Epidermal melanocyte (primary cell): ENCODE results near the gene RUSC1.
A peak's percentile ranks its signal among the peaks of the same experiment; 100 is the strongest.
"Not testable (repeated sequence)": the region's sequence is repeated elsewhere in the genome, so short reads cannot be mapped to it uniquely, and the experiment has no call there.

Source experiments
- DNase-seq: peaks from one replicate; pipeline ENCODE4 v3.0.0; 2011; ENCODE audit warnings: low spot score; ENCODE audit not compliant: insufficient read length

The RUSC1 gene

GRCh38 chr1:155320661-155321617, at the start of gene RUSC1:
RUSC1 (plus strand) TSS chr1:155320894; CDS start chr1:155321774, 880 bp downstream.
- peak; percentile 50 for DNase-seq

DNA sequence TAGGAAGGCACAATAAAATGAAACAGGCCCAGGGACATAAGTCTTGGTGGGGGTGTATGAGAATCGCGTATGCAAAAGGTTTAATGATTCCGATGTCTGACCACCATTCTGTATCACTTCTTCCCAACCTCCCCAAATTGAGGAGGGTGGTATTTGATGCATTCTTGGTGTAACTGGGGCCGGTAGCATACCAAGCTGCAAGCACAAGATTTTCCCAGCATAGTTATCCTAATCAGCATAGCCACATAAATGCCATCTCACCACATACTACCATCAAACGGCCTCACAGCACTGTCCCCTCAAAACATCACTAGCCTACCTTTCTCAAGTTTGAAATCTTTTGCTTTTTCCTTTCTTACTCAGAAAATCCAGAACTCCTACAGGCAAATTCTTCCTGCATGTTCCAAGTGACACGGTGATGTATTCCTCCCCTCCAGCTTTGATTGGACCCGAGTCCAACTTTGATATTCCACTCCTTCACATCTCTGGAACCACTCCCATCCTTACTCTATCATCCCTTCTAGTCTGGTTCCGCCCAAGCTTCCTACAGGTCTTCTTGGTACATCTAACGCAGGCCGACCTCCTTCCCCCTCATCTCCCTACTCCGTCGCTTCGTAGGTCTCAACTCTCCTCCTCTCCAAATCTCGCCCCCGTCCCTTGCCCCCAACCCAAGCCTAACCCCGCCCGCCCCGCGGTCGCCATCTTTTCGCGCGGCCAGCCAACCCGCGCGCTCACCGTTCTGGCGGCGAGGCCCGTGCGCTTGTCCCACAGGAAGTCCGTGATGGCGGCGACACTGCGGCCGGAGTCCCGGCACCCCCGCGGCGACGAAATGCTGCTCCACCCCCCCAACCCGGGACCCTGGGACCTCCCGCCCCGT, 48.0 kb upstream of the RUSC1 start:
- DNase-seq, result peak; percentile 80

GRCh38 chr1:155273343-155274245, 47.1 kb upstream of the RUSC1 start, which contains the start of gene CLK2:
CLK2 (minus strand) TSS chr1:155273504; CDS start chr1:155270977, 2,527 bp downstream.
- DNase-seq, result peak; percentile 98

GRCh38 chr1:155277070-155277901, 43.4 kb upstream of the RUSC1 start, which contains the start of gene HCN3:
HCN3 (plus strand) TSS chr1:155277463; CDS start chr1:155277591, 128 bp downstream.
- DNase-seq, result peak; percentile 98

GRCh38 chr1:155277902-155278688, 42.6 kb upstream of the RUSC1 start:
- DNase-seq, result peak; percentile 42

DNA sequence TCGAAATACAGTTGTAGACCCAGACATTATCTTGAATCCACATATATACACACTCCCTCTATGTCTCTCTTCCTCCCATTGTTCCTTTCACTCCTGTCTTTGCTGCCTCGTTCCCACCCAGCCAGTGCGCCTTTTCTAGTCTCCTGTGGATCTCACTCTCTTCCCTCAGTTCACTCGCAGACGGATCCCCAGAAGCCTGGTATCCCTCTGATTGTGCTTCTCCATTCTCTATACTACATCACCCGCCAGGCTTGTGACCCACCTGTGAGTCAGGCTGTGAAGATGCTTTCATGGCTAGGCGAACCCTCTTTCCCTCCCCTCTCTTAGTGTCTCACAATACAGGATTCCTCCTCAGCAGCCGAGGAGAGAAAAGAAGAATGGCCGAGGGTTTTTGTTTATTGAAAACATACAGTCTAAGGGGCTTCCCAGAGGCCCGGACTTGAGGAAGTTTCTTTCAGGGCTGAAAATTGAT, 42.0 kb upstream of the RUSC1 start:
- no peak for DNase-seq

- no peak for DNase-seq
These were observed 41.4 kb upstream of the RUSC1 start for GRCh38 chr1:155279268-155279667.

DNA sequence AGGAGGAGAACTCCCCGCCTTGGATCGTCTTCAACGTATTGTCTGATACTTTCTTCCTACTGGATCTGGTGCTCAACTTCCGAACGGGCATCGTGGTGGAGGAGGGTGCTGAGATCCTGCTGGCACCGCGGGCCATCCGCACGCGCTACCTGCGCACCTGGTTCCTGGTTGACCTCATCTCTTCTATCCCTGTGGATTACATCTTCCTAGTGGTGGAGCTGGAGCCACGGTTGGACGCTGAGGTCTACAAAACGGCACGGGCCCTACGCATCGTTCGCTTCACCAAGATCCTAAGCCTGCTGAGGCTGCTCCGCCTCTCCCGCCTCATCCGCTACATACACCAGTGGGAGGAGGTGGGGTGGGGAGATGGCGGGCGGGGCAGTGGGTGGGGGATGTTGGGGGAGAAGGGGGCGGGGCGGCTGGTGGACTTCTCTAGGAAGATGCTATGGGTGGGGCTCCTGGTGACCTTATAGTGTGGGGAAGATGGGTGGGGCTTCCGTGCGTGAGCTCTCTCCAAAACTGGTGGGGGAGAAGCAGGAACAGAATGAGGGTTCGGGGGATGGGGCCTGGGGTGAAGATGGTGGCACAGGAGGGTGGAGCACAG, 38.1 kb upstream of the RUSC1 start:
- no peak for DNase-seq

DNA sequence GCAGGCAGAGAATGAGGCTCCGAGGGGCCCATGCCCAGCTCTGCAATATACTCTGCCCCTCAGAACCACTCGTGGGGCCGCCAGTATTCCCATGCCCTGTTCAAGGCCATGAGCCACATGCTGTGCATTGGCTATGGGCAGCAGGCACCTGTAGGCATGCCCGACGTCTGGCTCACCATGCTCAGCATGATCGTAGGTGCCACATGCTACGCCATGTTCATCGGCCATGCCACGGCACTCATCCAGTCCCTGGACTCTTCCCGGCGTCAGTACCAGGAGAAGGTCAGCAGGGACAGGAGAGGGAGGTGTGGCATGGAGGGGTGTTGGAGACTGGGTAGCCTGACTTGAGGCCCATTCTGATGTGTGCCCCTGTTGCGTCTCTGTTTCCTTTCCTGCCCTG, 36.2 kb upstream of the RUSC1 start:
- no peak for DNase-seq

DNA sequence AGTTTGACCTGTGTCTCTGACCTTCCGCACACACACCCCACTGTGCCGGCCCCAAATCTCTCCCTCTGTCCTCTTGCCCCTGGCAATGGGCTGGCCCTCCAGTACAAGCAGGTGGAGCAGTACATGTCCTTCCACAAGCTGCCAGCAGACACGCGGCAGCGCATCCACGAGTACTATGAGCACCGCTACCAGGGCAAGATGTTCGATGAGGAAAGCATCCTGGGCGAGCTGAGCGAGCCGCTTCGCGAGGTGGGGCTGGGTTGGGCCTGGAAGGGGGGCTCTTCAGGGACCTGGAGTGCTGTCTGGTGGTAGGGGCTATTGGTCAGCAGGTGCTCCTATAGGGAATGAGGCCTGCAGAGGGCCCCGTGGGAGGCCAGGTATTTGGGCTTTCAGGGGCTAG, 35.6 kb upstream of the RUSC1 start:
- no peak for DNase-seq

DNA sequence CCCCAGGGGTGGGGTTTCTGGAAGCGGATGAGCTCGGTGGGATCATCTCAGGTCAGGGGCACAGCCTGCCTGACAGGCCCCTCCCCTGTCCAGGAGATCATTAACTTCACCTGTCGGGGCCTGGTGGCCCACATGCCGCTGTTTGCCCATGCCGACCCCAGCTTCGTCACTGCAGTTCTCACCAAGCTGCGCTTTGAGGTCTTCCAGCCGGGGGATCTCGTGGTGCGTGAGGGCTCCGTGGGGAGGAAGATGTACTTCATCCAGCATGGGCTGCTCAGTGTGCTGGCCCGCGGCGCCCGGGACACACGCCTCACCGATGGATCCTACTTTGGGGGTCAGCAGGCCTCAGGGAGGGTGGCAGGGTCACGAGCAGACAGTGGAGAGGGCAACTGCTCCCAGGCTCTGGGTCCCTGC, 35.1 kb upstream of the RUSC1 start:
- DNase-seq, result no peak

DNA sequence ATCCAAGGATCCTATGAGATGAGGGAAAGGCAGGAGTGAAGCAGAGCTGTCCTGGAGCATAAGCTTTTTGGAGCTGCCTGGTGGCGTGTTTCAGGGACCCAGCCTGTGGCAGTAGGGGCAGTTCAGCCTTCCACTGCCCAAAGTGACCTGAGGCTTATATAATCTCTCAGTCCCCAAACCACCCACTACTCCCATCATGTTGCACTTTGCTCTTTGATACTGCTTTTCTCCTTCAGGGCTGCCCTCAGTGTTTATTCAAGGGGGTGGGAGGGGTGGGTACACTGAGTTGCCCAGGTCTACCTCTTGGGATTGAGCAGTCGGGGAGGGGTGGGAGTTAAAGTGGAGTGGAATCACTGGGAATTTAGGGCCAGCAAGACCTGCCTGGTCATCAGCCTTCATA, 34.1 kb upstream of the RUSC1 start:
- no peak for DNase-seq

DNA sequence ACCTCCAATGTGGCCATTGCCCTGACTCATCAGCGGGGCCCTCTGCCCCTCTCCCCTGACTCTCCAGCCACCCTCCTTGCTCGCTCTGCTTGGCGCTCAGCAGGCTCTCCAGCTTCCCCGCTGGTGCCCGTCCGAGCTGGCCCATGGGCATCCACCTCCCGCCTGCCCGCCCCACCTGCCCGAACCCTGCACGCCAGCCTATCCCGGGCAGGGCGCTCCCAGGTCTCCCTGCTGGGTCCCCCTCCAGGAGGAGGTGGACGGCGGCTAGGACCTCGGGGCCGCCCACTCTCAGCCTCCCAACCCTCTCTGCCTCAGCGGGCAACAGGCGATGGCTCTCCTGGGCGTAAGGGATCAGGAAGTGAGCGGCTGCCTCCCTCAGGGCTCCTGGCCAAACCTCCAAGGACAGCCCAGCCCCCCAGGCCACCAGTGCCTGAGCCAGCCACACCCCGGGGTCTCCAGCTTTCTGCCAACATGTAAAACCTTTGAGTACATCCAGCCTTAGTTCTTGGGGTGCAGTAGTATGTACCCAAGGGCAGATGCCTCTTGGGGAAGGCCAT, 32.6 kb upstream of the RUSC1 start:
- no peak for DNase-seq

- DNase-seq, result not testable (repeated sequence)
These were observed 29.7 kb upstream of the RUSC1 start for GRCh38 chr1:155291006-155291405.

DNA sequence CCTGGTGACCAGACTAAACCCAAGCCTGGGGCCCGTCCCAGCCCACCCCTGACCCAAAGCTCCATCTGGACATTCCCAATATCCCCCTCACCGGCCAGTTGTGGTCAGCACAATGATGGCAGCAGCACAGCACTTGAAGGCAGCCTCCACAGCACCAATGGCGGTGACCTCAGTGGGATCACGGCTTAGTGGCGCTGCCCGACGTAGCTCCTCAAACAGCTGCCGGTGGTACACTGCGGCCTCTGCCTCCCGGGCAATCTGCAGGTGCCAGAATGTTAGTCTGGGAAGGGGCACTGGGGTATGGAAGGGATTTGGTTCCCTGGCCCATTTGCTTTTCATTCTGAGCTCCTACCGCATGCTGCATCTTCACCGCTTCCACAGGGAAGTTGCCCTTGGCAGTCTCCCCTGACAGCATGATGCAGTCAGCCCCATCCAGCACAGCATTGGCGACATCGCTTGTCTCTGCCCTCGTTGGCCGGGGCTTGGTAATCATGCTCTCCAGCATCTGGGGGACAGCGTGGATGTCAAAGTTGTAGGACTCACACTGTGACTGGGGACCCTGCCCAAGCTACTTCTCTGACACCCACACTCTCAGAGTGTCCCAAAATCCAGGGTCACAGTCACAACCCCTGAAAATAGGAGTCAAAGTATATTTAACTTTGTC, 27.5 kb upstream of the RUSC1 start:
- no peak for DNase-seq

GRCh38 chr1:155294520-155295182, 26.0 kb upstream of the RUSC1 start:
- DNase-seq, result no peak
